Measurements from ENCODE around the gene SEMA6B.

DNA sequence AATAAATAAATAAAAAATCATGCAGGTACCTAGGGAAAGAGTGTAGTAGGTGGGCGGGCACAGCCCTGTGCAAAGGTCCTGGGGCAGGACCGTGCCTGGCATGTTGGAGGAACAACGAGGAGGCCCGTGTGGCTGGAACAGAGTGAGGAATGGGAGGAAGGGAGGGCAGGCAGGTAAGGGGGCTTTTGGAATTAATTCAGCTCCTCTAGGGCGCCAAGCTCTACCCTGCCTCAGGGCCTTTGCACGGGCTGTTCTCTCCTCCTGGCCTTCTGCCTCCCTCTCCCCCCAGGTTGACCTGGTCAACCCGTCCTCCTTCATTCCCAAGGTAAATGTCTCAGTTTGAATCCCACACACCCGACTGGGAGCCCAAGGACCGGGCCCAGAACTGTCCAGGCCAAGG, 31.1 kb upstream of the SEMA6B start:
- TF ChIP-seq EZH2 (IDR thresholded peaks at IDR 0.05), result no peak
- no peak for TF ChIP-seq POLR2AphosphoS5 (IDR thresholded peaks at IDR 0.05; ENCODE audit: borderline replicate concordance, low read depth, low read length)
